SK-N-SH treated with all-trans-retinoic acid at 6 μM for 48 hours (cell line): Measurements from ENCODE around the gene CSRNP2.

ENCODE experiments used
- ARNTL ChIP-seq: fragments of 450-650 bp; formaldehyde crosslinking; IDR thresholded peaks from 2 replicates; pipeline ENCODE4 v1.5.0; 2020; ENCODE audit warnings: low read depth, mild to moderate bottlenecking, moderate library complexity, borderline replicate concordance
- CREB5 ChIP-seq: fragments of 250-450 bp; sonication (Bioruptor Pico); IDR thresholded peaks from 2 replicates; pipeline ENCODE4 v1.5.1; 2020; ENCODE audit warnings: low read depth, mild to moderate bottlenecking, moderate library complexity
- RARB ChIP-seq: fragments of 250-450 bp; sonication (Bioruptor Pico); IDR thresholded peaks from 2 replicates; pipeline ENCODE4 v1.8.0; 2021; ENCODE audit warnings: mild to moderate bottlenecking, moderate library complexity
- ZFP30 ChIP-seq: fragments of 450-650 bp; formaldehyde crosslinking; IDR thresholded peaks from 2 replicates; pipeline ENCODE4 v1.5.0; 2022; ENCODE audit warnings: mild to moderate bottlenecking, moderate library complexity
- TF ChIP-seq, protein P1 (sequence below): fragments of 250-450 bp; sonication (Bioruptor Pico); IDR thresholded peaks from 2 replicates; pipeline ENCODE4 v1.8.0; 2020; ENCODE audit warnings: mild to moderate bottlenecking, moderate library complexity, borderline replicate concordance

DNA sequence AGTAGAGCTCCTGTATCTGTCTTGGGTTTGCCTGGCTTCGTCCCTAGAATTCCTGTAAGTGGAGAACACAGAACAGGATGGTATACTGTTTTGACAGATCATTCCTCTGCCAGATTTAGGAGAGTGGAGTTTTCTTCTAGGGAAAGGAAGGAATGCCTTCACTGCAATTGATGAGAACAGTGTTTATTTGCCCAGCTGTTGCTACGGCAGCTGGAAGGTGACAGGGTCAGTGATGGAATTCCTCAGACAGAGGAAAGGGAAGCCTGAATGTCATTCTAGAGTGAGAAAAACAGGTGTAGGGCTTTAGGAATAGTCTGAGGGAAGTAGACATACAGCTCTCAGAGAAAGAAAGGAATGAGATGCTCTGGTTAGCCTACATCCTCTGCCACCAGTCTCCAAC lies 11.7 kb downstream of the CSRNP2 start:
- TF ChIP-seq CREB5 (no peak), RARB (CRISPR knock-in tag) (no peak), ZFP30 (CRISPR knock-in tag) (no peak), ARNTL (CRISPR knock-in tag) (no peak)
- TF ChIP-seq, protein P1, sequence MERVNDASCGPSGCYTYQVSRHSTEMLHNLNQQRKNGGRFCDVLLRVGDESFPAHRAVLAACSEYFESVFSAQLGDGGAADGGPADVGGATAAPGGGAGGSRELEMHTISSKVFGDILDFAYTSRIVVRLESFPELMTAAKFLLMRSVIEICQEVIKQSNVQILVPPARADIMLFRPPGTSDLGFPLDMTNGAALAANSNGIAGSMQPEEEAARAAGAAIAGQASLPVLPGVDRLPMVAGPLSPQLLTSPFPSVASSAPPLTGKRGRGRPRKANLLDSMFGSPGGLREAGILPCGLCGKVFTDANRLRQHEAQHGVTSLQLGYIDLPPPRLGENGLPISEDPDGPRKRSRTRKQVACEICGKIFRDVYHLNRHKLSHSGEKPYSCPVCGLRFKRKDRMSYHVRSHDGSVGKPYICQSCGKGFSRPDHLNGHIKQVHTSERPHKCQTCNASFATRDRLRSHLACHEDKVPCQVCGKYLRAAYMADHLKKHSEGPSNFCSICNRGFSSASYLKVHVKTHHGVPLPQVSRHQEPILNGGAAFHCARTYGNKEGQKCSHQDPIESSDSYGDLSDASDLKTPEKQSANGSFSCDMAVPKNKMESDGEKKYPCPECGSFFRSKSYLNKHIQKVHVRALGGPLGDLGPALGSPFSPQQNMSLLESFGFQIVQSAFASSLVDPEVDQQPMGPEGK (CRISPR knock-in tag) = no peak
